ENCODE data around the gene REG1B. TPM values are rescaled to one million over a fixed set of nuclear protein-coding genes. Genes with fewer than 3 reads are reported as not detected.

Gene REG1B
- total RNA-seq, 1 experiment from 2014 or later = not detected

- Histone ChIP-seq H3K9me3 (ENCODE audit: control insufficient read depth, low read depth, low read length) (no peaks in the 10 kb centered on the region), H2BK15ac (ENCODE audit: low read depth, low read length) (no peak overlapping the region), H2BK20ac (ENCODE audit: low read depth, low read length, poor library complexity, severe bottlenecking) (no peak overlapping the region), H2BK12ac (ENCODE audit: insufficient read length, low read depth, low read length) (no peak overlapping the region), H4K5ac (ENCODE audit: insufficient read length, low read depth, low read length) (no peak overlapping the region), H3K14ac (ENCODE audit: insufficient read depth, low read length) (no peak overlapping the region), H3T11ph (ENCODE audit: low read length) (no peak overlapping the region), H4K20me1 (ENCODE audit: control insufficient read depth, insufficient read depth, insufficient read length) (no peaks in the 10 kb centered on the region), H3K79me1 (ENCODE audit: insufficient read depth, low read depth, low read length, poor library complexity, severe bottlenecking) (no peaks in the 10 kb centered on the region), H3K23me2 (ENCODE audit: insufficient read length, low read depth, low read length, poor library complexity, severe bottlenecking) (no peaks in the 10 kb centered on the region), H4K91ac (ENCODE audit: insufficient read length, low read depth, low read length) (no peak overlapping the region), H3K23ac (ENCODE audit: insufficient read length, low read depth, low read length) (no peak overlapping the region), H3K79me2 (ENCODE audit: insufficient read depth, low read length) (no peaks in the 10 kb centered on the region), H3K4me2 (ENCODE audit: insufficient read depth, insufficient read length, low read length) (no peak overlapping the region), H2BK5ac (ENCODE audit: insufficient read length, low read length) (no peak overlapping the region), H2AFZ (ENCODE audit: low read length) (no peak overlapping the region), H3K18ac (ENCODE audit: insufficient read length, low read depth, low read length) (no peak overlapping the region), H3K4me1 (ENCODE audit: insufficient read depth, low read length) (no peaks in the 10 kb centered on the region), H3K27ac (ENCODE audit: insufficient read length, low read depth, low read length) (no peak overlapping the region), H3K27me3 (ENCODE audit: insufficient read depth, low read length) (no peaks in the 10 kb centered on the region), H3K4ac (ENCODE audit: low read depth, low read length) (no peak overlapping the region), H2AK5ac (ENCODE audit: insufficient read length, low read length) (no peak overlapping the region), H3K56ac (ENCODE audit: insufficient read length, low read depth, low read length) (no peak overlapping the region), H3K9ac (ENCODE audit: extremely low read depth, insufficient read length, low read length) (no peak overlapping the region), H2BK120ac (ENCODE audit: low read depth, low read length, poor library complexity, severe bottlenecking) (no peak overlapping the region), H4K8ac (replicated peaks; ENCODE audit: insufficient read length, low read depth, low read length) (no peak overlapping the region)
- TF ChIP-seq, protein P1, sequence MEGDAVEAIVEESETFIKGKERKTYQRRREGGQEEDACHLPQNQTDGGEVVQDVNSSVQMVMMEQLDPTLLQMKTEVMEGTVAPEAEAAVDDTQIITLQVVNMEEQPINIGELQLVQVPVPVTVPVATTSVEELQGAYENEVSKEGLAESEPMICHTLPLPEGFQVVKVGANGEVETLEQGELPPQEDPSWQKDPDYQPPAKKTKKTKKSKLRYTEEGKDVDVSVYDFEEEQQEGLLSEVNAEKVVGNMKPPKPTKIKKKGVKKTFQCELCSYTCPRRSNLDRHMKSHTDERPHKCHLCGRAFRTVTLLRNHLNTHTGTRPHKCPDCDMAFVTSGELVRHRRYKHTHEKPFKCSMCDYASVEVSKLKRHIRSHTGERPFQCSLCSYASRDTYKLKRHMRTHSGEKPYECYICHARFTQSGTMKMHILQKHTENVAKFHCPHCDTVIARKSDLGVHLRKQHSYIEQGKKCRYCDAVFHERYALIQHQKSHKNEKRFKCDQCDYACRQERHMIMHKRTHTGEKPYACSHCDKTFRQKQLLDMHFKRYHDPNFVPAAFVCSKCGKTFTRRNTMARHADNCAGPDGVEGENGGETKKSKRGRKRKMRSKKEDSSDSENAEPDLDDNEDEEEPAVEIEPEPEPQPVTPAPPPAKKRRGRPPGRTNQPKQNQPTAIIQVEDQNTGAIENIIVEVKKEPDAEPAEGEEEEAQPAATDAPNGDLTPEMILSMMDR (conservative IDR thresholded peaks at IDR 0.05) = no peak
- Mint-ChIP-seq H3K27ac (no peak overlapping the region), H3K4me1 (peaks cover 5% of the 10 kb centered on the region in 2 experiments; a peak in 1 of 4 replicates), H3K27me3 (ENCODE audit: low read depth) (no peaks in the 10 kb centered on the region), H3K9me3 (no peaks in the 10 kb centered on the region), H3K36me3 (ENCODE audit: insufficient read depth in 1 of 3, low read depth in 3 of 3) (no peaks in the 10 kb centered on the region), H3K4me3 (no peak overlapping the region)
- WGBS (ENCODE audit: extremely low coverage, insufficient read length, low lambda C conversion rate) = no CpG with 5 or more reads among the region's 4 CpGs
- no peak for DNase-seq
These were observed 43.9 kb upstream of the REG1B start for GRCh38 chr2:79131687-79132086.

All from H9 (cell line).